DMS 273 (cell line): Measurements from ENCODE around the gene MARCHF5.
"Not testable (repeated sequence)": the region's sequence is repeated elsewhere in the genome, so short reads cannot be mapped to it uniquely, and the experiment has no call there.

Source experiments
- DNase-seq: peaks from one replicate; lab custom pipeline; 2025; ENCODE audit not compliant: unreplicated experiment; lab: John Stamatoyannopoulos, UW

Gene MARCHF5

GRCh38 chr10:92304061-92304460 lies 13.1 kb downstream of the MARCHF5 start:
- DNase-seq, result no peak

DNA sequence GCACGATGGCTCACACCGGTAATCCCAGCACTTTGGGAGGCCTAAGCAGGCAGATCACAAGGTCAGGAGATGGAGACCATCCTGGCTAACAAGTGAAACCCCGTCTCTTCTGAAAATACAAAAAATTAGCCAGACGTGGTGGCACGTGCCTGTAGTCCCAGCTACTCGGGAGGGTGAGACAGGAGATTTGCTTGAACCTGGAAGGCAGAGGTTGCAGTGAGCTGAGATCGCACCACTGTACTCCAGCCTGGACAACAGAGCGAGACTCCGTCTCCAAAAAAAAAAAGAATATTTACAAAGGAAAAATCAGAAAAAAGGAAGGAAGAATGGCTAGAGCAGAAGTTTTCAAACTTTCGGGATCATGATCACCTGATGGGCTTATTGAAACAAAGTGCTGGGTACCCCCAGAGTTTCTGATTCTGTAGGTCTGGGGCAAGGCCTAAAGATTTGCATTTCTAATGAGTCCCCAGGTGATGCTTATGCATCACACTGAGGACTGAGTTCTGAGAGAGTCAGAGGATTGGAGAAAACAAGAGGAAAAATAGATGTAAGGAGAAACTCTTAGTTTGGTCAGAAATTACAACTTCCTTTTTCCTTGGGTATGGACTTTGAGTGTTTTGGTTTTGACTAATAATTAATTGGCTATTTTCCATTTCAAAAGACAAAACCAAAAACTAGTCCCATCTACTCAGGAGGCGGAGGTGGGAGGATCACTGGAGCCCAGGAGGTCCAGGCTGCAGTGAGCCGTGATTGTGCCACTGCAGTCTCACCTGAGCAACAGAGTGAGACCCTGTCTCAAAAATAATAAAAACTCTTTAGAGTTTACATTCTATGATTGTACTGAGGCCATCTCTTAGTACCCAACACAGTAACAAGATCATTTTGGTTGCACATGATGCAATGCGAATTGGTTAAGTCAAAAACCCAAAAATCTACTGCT lies 14.4 kb downstream of the MARCHF5 start:
- DNase-seq, result no peak

DNA sequence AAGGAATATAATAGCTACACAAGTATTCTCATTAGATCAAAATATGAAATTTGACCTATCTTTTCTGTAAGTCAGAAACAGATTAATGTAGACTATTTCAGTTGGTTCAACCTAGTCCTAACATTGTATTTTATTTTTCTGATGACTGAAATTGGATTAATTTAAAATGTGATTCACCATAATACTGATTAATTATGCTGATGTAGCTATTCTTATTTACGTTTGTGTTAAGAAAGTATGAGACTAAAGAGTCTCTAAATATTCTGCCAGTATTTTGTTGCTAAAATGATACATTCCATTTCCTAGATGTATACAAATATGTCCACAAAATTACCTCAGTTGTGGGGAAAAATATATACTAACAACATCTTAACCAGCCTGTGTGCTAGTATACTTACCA lies 18.3 kb downstream of the MARCHF5 start:
- no peak for DNase-seq

GRCh38 chr10:92313750-92314149 lies 22.8 kb downstream of the MARCHF5 start:
- DNase-seq, result no peak

DNA sequence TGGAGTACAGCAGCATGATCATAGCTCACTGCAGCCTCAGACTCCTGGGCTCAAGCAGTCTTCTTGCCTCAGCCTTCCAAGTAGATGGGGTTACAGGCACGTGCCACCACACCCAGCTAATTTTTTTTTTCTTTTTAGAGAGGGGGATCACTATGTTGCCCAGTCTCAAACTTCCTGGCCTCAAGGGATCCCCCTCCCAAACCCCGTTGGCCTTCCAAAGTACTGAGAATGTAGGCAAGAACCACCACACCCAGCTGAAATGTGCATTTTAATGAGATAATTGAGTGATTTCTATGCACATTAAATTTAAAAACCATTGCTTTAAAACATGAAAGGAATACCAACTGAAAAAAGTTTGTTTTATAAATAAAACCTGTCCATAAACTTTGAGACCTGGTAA lies 25.6 kb downstream of the MARCHF5 start:
- no peak for DNase-seq

- DNase-seq, result no peak
Observed at GRCh38 chr10:92323079-92323478, 32.1 kb downstream of the MARCHF5 start.

- no peak for DNase-seq
Observed at GRCh38 chr10:92327445-92328433, 36.8 kb downstream of the MARCHF5 start.

DNA sequence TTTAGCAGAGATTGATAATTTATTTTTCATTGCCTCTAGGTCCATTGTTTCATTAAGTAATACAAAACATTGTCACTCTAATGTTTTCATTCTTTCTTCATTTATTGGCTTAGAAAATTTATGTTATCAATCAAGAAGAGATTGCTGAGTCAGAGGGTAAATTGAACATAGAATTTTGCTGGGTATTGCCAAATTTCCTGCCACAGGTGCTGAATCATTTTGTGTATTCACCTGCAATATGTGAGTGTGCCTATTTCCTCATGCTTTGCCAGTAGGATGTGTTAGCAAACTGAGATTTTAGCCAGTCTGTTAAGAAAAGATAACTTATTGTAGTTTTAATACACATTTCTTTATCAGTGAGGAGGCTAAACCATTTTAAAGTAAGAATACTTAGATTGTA lies 38.0 kb downstream of the MARCHF5 start:
- no peak for DNase-seq

DNA sequence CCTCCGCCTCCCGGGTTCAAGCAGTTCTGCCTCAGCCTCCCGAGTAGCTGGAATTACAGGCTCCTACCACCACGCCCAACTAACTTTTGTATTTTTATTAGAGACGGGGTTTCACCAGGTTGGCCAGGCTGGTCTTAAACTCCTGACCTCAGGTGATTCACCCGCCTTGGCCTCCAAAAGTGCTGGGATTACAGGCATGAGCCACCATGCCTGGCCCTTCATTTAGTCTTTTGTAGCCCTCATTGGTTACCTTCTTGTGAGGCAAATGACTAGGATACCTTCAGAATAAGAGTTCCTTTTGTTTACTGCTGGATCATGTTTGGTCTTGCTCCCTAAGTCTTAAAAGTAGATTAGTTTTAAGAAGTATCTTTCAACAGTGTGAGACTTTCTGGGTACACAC lies 39.0 kb downstream of the MARCHF5 start:
- not testable (repeated sequence) for DNase-seq

DNA sequence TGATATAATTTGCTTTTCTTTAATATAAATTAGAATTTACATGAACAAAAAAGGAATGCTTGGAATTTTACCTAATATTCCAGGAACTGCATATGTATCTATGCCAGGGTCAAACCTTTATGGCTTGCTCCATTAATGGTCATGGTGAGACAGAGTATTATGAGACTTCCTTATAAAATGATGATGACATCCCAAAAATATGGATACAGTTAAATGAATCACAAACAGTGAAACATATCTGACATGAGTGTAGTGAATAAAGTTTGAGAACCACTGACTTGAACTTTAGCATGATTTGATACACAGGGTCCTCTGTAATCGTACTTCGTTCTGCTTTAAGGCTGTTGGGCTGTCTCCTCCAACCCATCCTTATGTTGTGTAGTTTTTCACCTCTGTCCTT lies 51.8 kb downstream of the MARCHF5 start:
- no peak for DNase-seq

GRCh38 chr10:92345575-92345974 lies 54.6 kb downstream of the MARCHF5 start:
- not testable (repeated sequence) for DNase-seq

DNA sequence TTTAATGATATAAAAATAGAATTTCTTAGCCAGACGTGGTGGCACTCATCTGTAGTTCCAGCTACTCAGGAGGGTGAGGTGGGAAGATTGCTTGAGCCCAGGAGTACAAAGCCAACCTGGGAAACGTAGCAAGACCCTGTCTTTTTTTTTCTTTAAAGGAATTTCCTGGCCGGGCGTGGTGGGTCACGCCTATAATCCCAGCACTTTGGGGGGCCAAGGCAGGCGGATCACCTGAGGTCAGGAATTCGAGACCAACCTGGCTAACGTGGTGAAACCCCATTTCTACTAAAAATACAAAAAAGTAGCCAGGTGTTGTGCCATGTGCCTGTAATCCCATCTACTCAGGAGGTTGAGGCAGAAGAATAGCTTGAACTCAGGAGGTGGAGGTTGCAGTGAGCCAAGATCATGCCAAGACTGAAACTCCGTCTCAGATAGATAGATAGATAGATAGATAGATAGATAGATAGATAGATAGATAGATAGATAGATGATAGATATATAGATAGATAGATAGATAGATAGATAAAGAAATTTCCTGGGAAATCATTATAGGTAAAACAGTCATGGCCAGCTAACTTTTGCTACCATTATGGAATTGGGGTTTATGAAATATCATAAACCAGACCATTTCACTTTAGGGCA lies 56.2 kb downstream of the MARCHF5 start:
- DNase-seq, result not testable (repeated sequence)

GRCh38 chr10:92350411-92350810 lies 59.4 kb downstream of the MARCHF5 start:
- no peak for DNase-seq

GRCh38 chr10:92354587-92354986 lies 63.6 kb downstream of the MARCHF5 start:
- no peak for DNase-seq

GRCh38 chr10:92356041-92356440 lies 65.1 kb downstream of the MARCHF5 start:
- no peak for DNase-seq

DNA sequence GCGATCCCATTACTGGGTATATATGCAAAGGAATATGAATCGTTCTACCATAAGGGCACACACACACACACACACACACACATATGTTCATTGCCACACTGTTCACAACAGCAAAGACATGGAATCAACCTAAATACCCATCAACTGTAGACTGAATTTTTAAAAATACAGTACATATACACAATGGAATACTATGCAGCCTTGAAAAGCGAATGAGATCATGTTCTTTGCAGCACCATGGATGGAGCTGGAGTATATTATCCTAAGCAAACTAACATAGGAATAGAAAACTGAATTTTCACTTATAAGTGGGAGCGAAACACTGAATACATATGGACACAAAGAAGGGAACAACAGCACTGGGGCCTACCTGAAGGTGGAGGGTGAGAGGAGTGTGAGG lies 72.5 kb downstream of the MARCHF5 start:
- DNase-seq, result no peak

GRCh38 chr10:92366412-92367021 lies 75.5 kb downstream of the MARCHF5 start:
- DNase-seq, result no peak

DNA sequence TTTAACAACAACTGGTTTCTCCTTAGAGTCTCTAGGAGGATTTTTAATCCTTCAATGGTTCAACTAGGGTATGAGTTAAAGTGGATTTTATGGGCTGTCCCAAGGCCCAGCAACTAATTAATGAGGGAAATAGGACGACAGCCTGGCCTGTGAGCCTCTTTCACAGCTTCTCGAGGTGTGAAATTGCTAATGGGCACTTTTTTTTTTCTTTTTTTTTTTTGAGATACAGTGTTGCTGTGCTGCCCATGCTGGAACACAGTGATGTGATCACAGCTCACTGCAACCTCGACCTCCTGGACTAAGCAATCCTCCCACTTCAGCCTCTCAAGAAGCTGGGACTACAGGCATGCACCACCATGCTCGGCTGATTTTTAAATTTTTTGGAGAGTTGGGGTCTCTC lies 87.0 kb downstream of the MARCHF5 start:
- DNase-seq, result no peak

DNA sequence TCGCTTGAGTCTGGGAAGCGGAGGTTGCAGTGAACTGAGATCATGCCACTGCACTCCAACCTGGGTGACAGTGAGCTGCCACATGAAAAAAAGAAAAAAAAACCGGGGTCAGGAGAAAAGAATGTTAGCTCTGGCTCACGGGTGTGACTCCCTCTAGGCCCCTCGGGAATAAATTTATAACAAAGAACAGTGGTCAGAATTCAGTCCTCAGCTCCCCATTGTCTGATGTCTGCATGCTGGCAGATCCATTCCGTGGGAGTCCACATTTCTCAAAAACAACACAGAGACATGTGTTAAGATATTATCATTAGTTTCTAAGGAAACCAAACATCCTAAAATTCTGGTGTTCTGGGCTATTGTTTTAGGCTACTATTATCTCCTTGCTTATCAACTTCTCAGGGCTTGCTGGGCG lies 90.6 kb downstream of the MARCHF5 start:
- no peak for DNase-seq

DNA sequence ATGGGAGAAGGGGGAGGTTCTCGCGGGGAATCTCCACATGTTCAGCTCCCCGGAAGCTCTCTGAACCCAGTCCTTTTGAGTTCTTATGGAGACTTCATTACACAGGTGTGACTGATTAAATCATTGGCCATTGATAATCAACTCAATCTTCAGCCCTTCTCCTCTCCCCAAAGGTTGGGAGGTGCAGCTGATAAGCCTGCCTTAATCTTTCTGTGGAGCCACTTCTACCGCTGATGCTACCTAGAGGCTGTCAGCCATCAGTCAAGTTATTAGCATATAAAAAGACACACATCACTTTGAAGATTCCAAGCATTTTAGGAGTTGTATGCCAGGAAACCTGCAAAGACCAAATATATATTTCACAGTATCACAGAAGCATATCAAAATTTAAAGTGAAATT lies 91.7 kb downstream of the MARCHF5 start:
- no peak for DNase-seq

DNA sequence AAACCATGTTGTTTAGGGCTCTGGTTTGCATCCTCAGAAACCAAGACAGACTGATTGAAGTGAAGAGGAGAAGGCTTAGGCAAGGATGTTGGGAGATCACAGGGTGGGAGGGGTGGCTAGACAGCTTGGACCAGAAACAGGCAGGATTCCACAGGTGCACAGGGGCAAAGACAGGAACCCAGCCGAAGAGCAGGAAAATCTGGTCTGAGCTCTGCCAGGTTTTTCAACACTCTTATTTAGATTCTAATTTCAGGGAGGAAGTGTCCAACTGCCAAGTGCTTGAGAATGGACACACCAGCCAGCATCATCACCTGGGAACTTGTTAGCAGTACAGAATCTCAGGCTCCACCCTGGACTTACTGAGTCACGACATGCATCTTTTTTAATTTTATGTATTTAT lies 93.8 kb downstream of the MARCHF5 start:
- DNase-seq, result no peak
